Measurements from ENCODE around the gene LRRC3. TPM values are rescaled to one million over a fixed set of nuclear protein-coding genes. Genes with fewer than 3 reads are reported as not detected.

LRRC3 gene
- total and polyA plus RNA-seq, 2 of the 4 experiments (the other 2 are of a cell fraction), result under 0.01 to 0.38 TPM

DNA sequence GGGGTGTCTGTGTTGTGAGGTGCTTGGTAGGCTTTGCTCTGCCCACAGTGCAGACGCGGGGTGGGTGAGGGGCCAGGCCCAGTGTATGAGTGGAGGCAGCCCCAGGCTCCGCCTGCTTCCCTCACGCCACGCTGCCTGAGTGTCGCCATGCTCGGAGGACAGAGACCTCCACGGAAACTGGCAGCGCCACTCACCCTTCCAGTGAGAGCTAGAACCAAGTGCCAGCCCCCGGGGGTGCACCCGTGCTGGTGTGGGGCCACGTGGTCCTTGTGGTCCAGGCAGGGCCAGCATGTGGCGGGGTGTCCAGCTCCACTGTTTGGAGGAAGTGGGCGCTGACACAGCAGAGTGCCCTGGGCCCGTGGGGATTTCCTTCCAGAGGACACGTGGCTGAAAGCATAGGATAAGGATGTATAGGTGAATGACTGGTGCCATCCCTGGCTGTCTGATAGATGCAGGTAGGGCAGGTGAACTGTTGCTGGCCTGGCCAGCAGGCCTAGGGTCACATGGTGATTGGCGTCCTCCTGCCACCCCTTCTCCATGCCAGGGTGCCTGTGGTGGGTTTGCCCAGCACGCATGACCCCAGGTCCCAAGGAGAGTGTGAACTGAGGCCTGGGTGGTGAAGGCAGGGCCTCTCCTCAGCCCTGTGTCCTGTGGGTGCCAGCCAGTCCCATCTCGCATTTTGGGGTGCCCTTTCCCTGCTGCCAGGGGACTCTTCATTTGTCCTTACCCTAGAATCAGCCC, 3.8 kb downstream of the LRRC3 start:
- Histone ChIP-seq H2AFZ (replicated peaks; ENCODE audit: low read length, poor library complexity) (no peak overlapping the region), H3K56ac (ENCODE audit: extremely low read depth, insufficient read depth, low read length) (no peak overlapping the region), H3K9me3 (ENCODE audit: control insufficient read depth, insufficient read depth, low read length) (no peaks in the 10 kb centered on the region), H3K79me1 (ENCODE audit: low read depth in 1 of 2, low read length in 2 of 2) (no peaks in the 10 kb centered on the region), H3K14ac (replicated peaks; ENCODE audit: low read depth, low read length) (no peak overlapping the region), H3K27ac (ENCODE audit: insufficient read depth, low read length) (no peak overlapping the region), H3K27me3 (ENCODE audit: control insufficient read depth, insufficient read depth, low read length) (no peaks in the 10 kb centered on the region; the same call in 1 of the 2 replicates), H3K4me1 (ENCODE audit: control insufficient read depth, insufficient read depth, low read length) (no peaks in the 10 kb centered on the region), H2AK5ac (ENCODE audit: low read depth, low read length) (no peak overlapping the region), H2BK5ac (ENCODE audit: low read depth, low read length, poor library complexity, severe bottlenecking) (no peak overlapping the region), H3K18ac (ENCODE audit: low read depth, low read length) (no peak overlapping the region), H2BK15ac (ENCODE audit: low read depth, low read length) (no peak overlapping the region), H3K9me1 (ENCODE audit: insufficient read depth, low read length) (no peaks in the 10 kb centered on the region), H4K91ac (ENCODE audit: insufficient read depth, low read depth, low read length) (no peak overlapping the region), H2AK9ac (replicated peaks; ENCODE audit: low read depth, low read length, poor library complexity) (no peak overlapping the region), H3K36me3 (ENCODE audit: control insufficient read depth, insufficient read depth, low read length) (no peaks in the 10 kb centered on the region), H2BK120ac (ENCODE audit: low read depth, low read length) (no peak overlapping the region), H3K9ac (ENCODE audit: low read depth, low read length) (no peak overlapping the region), H4K5ac (ENCODE audit: low read depth, low read length) (no peak overlapping the region), H4K20me1 (ENCODE audit: insufficient read depth, low read length) (no peaks in the 10 kb centered on the region), H3K4me3 (ENCODE audit: insufficient read depth, low read depth, low read length) (no peak overlapping the region), H3K23ac (ENCODE audit: low read depth, low read length) (no peak overlapping the region), H4K8ac (ENCODE audit: low read depth in 2 of 2, low read length in 2 of 2) (no peak overlapping the region), H3K4me2 (ENCODE audit: low read depth, low read length) (no peak overlapping the region), H2BK20ac (ENCODE audit: low read depth, low read length) (no peak overlapping the region), H3K4ac (ENCODE audit: low read depth, low read length) (no peak overlapping the region)
- ChIA-PET POLR2A (ENCODE audit: unreplicated experiment) (no interaction called here), CTCF (no interaction called here)
- TF ChIP-seq USF2 (IDR thresholded peaks at IDR 0.05; ENCODE audit: low read depth, low read length) (no peak), SMC3 (IDR thresholded peaks at IDR 0.05; ENCODE audit: low read depth, low read length) (no peak), NFE2L2 (IDR thresholded peaks at IDR 0.05; ENCODE audit: low read depth, low read length) (no peak), MAZ (IDR thresholded peaks at IDR 0.05; ENCODE audit: borderline replicate concordance, low read depth, low read length) (no peak), RCOR1 (IDR thresholded peaks at IDR 0.05; ENCODE audit: insufficient replicate concordance, low read length) (no peak), RAD21 (IDR thresholded peaks at IDR 0.05; ENCODE audit: low read length) (no peak), BHLHE40 (IDR thresholded peaks at IDR 0.05; ENCODE audit: low read depth, low read length) (no peak), MXI1 (IDR thresholded peaks at IDR 0.05; ENCODE audit: borderline replicate concordance, low read depth, low read length) (no peak), MAFK (IDR thresholded peaks at IDR 0.05; ENCODE audit: low read depth, low read length) (no peak), RFX5 (IDR thresholded peaks at IDR 0.05; ENCODE audit: low read depth, low read length) (no peak), FOS (IDR thresholded peaks at IDR 0.05; ENCODE audit: low read depth, low read length) (no peak), CEBPB (IDR thresholded peaks at IDR 0.05; ENCODE audit: low read depth, low read length) (no peak), CHD1 (IDR thresholded peaks at IDR 0.05; ENCODE audit: low read depth, low read length) (no peak), CTCF (conservative IDR thresholded peaks at IDR 0.05; ENCODE audit: low read depth, low read length) (no peak), POLR2A (IDR thresholded peaks at IDR 0.05; ENCODE audit: low read depth, low read length) (no peak)
- TF ChIP-seq, protein P1, sequence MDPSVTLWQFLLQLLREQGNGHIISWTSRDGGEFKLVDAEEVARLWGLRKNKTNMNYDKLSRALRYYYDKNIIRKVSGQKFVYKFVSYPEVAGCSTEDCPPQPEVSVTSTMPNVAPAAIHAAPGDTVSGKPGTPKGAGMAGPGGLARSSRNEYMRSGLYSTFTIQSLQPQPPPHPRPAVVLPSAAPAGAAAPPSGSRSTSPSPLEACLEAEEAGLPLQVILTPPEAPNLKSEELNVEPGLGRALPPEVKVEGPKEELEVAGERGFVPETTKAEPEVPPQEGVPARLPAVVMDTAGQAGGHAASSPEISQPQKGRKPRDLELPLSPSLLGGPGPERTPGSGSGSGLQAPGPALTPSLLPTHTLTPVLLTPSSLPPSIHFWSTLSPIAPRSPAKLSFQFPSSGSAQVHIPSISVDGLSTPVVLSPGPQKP (IDR thresholded peaks at IDR 0.05; ENCODE audit: borderline replicate concordance, low read depth, low read length), result no peak
- in situ Hi-C loops (cut with MboI; ENCODE audit: low sequenced_read_pairs), result no loop called here
- ATAC-seq (ENCODE audit: low read depth), result no peak
- dilution Hi-C loops (cut with HindIII; ENCODE audit: low sequenced_read_pairs, unreplicated experiment), result no loop called here
- WGBS, 2 experiments (ENCODE audit: extremely low coverage in 2 of 2, insufficient read length in 1 of 2), result 80% methylated on average over 6 of the region's 19 CpGs; no CpG with 5 or more reads in 1 of the 2 experiments
- DNase-seq, result no peak
- no TSS peak for BruUV-seq (replicated peaks)
- intact Hi-C loops (cut with micrococcal nuclease), result no loop called here

Data from IMR-90 (cell line).